H1 (cell line): Measurements from ENCODE around the gene DLGAP3.

ENCODE experiments used
- CBX5 ChIP-seq: fragments of 300-800, 300-1000 bp; sonication (generic); IDR thresholded peaks from 2 replicates; pipeline ENCODE4 v1.7.1; 2016; ENCODE audit warnings: antibody characterized with exemption, low read length, low read depth
- CTCF ChIP-seq, 3 experiments: IDR thresholded peaks; 1 replicate in 2 of 3; 2 replicates in 1 of 3; pipeline versions ENCODE4 v1.5.1 to v1.6.1; 2011; ENCODE audit warnings: low read length in 3 of 3, mild to moderate bottlenecking in 3 of 3, inconsistent platforms in 2 of 3, low read depth in 1 of 3, moderate library complexity in 1 of 3; ENCODE audit not compliant: insufficient read depth in 1 of 3; ENCODE audit errors: control extremely low read depth in 1 of 3
- EP300 ChIP-seq, 2 experiments: IDR thresholded peaks; 1 replicate in 1 of 2; 2 replicates in 1 of 2; pipeline ENCODE4 v1.6.1; 2011 to 2012; ENCODE audit warnings: low read depth in 2 of 2, low read length in 2 of 2, mild to moderate bottlenecking in 2 of 2, borderline replicate concordance in 1 of 2, inconsistent platforms in 1 of 2, moderate library complexity in 1 of 2
- EZH2 ChIP-seq: fragments of 200-600 bp; sonication (generic); IDR thresholded peaks from 2 replicates; pipeline ENCODE4 v1.7.1; 2012; ENCODE audit warnings: low read depth, mild to moderate bottlenecking, moderate library complexity, low read length, inconsistent platforms; ENCODE audit not compliant: severe bottlenecking
- FOSL1 ChIP-seq: IDR thresholded peaks from 2 replicates; pipeline ENCODE4 v1.6.1; 2011; ENCODE audit warnings: mild to moderate bottlenecking, low read depth, low read length, moderate library complexity; ENCODE audit not compliant: insufficient read depth
- HDAC2 ChIP-seq, 2 experiments: fragments of 300-600 bp in 1 of 2; sonication (generic) in 1 of 2; IDR thresholded peaks; 2 replicates each; pipeline ENCODE4 v1.6.1; 2011 to 2012; ENCODE audit warnings: low read depth in 2 of 2, low read length in 2 of 2, mild to moderate bottlenecking in 2 of 2, moderate library complexity in 2 of 2, borderline replicate concordance in 1 of 2, inconsistent platforms in 1 of 2
- MAX ChIP-seq: IDR thresholded peaks from 2 replicates; pipeline ENCODE4 v1.6.1; 2012; ENCODE audit warnings: inconsistent platforms
- RAD21 ChIP-seq, 2 experiments: IDR thresholded peaks in 1 of 2; conservative IDR thresholded peaks in 1 of 2; 2 replicates each; pipeline ENCODE4 v1.6.1; 2011; ENCODE audit warnings: low read depth in 2 of 2, low read length in 2 of 2, improper control_type of control experiment in 1 of 2, inconsistent platforms in 1 of 2, mild to moderate bottlenecking in 1 of 2, moderate library complexity in 1 of 2
- TAF1 ChIP-seq: IDR thresholded peaks from 2 replicates; pipeline ENCODE4 v1.6.1; 2011; ENCODE audit warnings: mild to moderate bottlenecking, low read depth, low read length
- TF ChIP-seq, protein P1 (sequence below): IDR thresholded peaks from 2 replicates; pipeline ENCODE4 v1.6.1; 2011; ENCODE audit warnings: low read length, improper control_type of control experiment

DNA sequence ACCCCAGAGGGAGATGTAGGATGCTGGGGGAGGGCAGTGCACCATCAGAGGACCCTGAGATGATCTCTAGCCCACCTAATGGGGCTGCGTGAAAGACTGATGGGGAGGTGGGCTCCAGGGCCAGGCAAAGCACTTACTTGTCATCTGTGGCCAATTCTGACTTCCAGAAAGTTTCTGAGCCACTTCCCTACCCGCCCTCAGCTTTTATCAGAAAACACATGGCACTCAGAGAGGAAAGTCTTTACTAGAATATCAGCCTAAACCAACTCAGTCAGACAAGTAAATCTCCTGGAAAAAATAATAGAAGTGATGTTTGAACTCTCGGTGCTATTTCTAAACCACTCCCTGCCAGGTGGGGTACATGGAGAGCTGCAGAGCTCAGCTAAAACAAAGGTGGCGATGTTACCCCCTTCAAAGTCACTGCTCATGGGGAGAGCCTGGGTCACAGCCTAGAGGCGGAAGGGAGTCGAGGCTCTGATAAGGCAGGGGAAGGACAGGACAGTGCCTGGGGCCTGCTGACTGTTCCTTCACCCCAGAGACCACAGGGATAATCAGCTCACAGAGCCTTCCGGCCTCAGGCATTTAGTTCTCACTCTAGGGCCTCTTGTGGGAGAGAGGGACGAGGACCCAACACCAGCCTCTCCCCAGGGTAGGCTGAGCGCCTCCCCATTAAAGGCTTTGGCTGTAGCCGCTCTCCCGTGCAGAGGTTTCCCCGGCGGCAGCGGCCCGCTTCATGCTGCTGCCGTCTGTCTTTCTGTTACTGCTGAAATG is 84.1 kb downstream of the DLGAP3 start:
- TF ChIP-seq, protein P1, sequence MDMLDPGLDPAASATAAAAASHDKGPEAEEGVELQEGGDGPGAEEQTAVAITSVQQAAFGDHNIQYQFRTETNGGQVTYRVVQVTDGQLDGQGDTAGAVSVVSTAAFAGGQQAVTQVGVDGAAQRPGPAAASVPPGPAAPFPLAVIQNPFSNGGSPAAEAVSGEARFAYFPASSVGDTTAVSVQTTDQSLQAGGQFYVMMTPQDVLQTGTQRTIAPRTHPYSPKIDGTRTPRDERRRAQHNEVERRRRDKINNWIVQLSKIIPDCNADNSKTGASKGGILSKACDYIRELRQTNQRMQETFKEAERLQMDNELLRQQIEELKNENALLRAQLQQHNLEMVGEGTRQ: no peak
- no peak for TF ChIP-seq MAX
- TF ChIP-seq CBX5: no peak
- TF ChIP-seq CTCF (IDR thresholded peaks at IDR 0.05; ENCODE audit: control extremely low read depth in 1 of 3, insufficient read depth in 1 of 3, low read depth in 1 of 3, low read length in 3 of 3): peak in 2 of 3 experiments; percentile 29 to 51; a peak in 3 of 4 replicates
- TF ChIP-seq TAF1: no peak
- peak in 1 of 2 experiments; percentile 28; a peak in 1 of 4 replicates for TF ChIP-seq RAD21 (IDR thresholded peaks at IDR 0.05 in 1 of 2, conservative IDR thresholded peaks at IDR 0.05 in 1 of 2; ENCODE audit: low read depth in 2 of 2, low read length in 2 of 2)
- TF ChIP-seq EZH2: no peak
- TF ChIP-seq EP300 (IDR thresholded peaks at IDR 0.05; ENCODE audit: borderline replicate concordance in 1 of 2, low read depth in 2 of 2, low read length in 2 of 2): no peak
- no peak for TF ChIP-seq FOSL1
- TF ChIP-seq HDAC2 (IDR thresholded peaks at IDR 0.05; ENCODE audit: borderline replicate concordance in 1 of 2, low read depth in 2 of 2, low read length in 2 of 2): no peak
